ENCODE measurements around the gene BCL2.
A peak's percentile ranks its signal among the peaks of the same experiment; 100 is the strongest.
"Not testable (repeated sequence)": the region's sequence is repeated elsewhere in the genome, so short reads cannot be mapped to it uniquely, and the experiment has no call there.

Gene BCL2

DNA sequence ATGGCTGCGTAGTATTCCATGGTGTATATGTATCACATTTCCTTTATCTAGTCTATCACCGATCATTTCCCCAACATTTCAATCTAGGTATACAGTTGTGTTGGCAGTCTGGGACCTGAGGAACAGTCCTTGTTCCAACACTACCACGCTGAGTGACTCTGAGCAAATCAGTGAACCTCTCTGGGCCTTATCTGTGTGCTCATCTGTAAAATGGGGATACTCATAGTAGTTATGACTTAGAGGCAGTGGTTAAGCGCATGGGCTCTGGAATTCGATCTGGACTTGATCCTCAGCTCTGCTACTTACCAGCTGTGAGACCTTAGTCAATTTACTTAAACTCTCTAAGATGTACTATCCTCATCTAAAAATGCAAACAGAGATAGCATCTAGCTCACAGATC lies 85.1 kb downstream of the BCL2 start:
- no peak for DNase-seq (ENCODE audit: low spot score)

DNA sequence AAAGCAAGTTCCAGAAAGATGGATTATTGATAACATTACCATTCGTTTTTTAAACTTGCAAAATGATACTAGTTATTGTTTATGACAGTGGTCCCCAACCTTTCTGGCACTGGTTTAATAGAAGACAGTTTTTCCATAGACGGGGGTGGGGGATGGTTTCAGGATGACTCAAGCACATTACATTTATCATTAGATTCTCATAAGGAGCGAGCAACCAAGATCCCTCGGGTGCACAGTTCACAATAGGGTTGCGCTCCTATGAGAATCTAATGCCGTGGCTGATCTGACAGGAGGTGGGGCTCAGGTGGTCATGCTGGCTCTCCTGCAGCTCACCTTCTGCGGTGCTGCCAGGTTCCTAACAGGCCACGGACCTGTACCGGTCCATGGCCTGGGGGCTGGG lies 86.2 kb downstream of the BCL2 start:
- no peak for DNase-seq (ENCODE audit: low spot score)

DNA sequence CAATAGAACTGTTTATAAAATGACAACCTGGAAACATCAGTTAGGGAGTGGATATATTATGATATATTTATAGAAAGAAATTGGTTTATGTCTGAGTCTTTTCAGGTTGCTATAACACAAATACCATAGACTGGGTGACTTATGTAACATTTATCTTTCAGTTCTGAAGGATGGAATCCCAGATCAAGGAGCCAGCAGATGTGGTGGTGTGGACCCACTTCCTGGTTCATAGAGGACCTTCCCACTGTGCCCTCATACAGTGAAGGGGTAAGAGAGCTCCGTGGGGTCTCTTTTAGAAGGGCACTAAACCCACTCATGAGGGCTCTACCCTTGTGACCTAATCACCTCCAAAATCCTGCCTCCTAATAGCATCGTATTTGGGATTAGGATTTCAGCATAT lies 86.7 kb downstream of the BCL2 start:
- DNase-seq (ENCODE audit: low spot score), result no peak

DNA sequence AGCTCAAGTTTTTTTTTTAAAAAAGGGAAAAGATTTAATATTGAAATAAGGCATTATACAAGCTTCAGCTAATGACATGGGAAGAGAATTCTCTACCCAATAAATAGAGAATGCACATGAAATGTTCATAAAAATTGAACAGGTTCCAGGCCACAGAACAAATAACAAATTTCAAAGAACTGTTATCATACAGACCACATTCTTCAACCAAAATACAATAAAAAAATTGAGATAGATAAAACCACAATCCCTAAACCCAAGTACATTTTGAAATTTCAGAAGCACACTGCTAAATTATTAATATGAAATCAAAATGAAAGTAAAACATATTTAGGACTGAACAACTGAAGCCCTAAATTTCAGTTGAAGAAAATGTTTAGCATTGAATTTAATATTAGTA lies 89.6 kb downstream of the BCL2 start:
- DNase-seq (ENCODE audit: low spot score), result no peak

DNA sequence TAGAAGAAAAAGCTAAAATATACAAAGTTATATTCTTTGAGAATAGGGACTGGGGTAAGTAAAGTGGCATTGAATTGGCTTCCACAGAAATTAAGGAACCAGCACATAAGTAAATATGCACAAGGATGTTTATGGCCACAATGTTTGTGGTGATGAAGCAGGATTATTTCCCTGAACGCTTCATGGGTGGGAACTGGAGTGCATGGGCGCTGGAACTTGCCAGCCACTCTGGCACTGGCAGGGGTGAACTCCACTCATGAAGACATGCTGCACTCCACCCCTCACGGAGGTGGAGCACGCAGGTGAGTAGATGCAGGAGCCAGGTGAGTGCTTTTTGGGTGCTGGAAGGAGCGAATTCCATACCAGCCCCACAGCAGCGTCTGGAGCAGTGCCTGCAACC lies 94.1 kb downstream of the BCL2 start:
- no peak for DNase-seq (ENCODE audit: low spot score)

DNA sequence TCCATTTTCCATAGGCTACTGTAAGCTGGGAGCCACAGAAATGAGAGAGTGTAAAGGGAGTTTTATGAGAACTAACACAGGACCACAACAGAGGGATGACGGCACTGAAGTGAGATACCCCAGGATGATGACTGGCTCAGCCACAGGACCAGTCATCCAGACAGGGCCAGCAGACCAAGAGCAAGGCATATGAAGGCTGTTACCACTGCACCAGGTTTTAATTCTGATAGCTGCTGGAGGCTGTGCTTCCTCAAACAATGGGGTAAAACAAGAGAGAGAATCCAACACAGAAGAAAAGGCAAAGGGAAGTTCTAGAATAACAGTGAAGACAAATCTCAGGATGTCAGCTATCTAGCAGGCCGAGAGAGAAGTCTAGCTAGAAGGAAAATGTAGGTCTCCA lies 94.9 kb downstream of the BCL2 start:
- DNase-seq (ENCODE audit: low spot score), result no peak

DNA sequence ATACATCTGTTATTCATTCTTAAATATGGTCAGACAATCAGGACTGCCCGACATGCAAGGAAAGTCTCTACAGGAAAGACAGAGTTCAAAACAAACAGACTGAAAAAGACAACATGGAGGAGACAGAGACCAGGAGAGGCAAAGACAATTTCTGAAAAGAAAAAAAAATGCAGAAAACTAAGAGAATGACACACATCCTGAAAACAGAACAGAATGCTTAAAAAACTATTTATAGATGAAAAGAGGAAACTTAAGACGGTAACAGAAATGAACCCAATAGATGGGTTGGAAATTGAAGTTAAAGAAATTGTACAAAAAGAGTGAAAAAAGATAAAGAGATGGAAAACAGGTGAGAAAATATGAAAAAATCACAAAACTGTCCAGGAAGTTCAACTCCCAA lies 95.7 kb downstream of the BCL2 start:
- no peak for DNase-seq (ENCODE audit: low spot score)

DNA sequence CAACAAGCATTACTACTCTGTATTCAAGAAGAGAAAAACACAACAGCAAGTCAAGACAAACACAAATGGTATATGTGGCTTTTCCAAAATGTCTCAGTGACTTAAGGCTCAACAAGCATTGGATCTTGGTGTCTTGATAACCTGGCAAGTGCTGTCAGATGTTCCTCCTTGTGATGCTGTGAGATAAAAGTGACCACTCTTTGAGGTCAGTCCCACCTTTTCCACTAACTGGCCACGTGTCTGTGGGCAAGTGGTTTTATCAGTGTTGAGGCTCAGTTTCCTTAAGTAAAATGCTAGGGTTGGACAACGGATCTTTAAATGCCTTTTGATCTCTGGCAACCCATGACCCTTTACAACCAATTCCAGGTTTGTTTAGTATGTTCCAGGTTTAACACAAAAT lies 98.7 kb downstream of the BCL2 start:
- no peak for DNase-seq (ENCODE audit: low spot score)

DNA sequence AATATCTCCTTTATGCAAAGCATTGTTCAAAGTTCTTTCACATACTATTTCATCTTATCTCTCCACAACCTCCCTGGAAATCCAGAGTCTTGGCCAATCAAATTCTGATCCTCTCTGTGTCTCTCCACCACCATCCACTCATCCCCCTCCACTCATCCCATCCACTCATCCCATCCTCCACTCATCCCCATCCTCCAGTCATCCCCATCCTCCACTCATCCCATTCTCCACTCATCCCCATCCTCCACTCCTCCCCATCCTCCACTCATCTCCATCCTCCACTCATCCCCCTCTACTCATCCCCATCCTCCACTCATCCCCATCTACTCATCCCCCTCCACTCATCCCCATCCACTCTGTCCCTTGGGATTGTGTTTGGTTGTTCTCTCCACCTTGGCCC lies 101.1 kb downstream of the BCL2 start:
- DNase-seq (ENCODE audit: low spot score), result no peak

DNA sequence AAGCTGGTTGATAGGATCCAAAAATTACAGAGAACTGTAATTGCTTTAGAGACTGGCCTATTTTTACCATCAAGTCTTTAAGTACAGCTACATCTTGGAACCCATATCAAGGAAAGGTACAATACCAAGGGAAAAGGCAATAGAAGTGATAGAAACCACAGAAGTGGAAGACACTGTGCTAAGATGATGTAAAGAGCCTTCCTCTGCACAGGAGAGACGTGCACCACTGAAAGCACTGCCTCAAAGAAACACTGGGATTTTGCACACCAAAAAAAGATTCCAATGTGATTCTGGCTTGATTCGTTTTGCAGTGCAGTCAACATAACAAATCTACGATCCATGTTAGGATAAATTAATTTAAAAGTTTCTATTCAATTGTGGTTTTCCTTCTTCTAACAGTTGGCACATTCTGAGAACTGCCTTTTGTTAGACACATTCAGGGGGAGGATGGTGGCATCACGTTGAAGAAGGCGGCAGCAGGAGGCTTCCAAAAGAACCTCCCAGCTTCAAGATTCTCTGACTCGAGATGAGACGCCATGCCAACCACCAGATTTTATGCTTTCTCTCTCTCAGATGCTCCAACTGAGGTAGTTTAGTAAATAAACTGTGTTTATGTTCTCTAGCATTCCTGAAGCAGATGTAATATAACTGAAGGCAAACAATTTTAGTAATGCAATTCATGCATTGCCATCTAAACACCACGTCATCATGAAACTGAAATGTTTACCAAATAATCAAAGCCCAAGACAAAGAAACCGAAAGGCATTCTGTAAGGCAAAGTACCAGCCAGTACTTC lies 102.9 kb downstream of the BCL2 start:
- DNase-seq (ENCODE audit: low spot score), result peak; percentile 18

DNA sequence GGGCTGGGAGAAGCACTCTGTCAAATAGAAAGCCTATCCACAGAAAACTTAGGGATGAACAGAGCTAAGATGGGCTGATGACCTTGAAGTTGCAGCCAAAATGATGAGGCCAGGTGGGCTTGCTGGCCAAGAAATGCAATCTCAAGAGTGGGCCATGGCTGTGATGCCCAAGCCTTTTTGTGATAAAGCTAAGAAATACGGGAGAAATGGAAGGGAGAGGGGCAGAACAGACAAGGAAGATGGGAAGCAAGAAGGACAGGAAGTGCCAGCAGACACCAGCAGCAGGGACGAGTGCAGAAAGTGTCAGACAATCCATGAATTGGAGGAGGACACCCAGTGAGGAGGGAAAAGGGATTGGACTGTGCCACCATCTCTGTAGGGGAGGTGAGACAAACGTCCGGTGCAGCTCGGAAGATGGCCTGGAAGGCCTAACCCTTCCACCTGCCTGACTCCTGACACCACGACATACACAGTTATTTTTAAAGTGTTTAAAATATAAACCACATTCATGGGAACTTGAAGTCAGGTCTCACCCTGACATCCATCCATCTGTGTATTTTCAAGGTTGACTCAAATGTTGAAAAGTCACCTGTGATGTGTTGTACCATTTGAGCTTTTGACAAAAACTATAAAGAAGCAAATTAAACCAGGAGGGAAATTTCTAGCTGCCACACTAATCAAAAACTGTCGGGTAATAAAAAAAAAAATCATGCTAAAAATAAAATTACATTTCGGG lies 105.5 kb downstream of the BCL2 start:
- DNase-seq (ENCODE audit: low spot score), result no peak

DNA sequence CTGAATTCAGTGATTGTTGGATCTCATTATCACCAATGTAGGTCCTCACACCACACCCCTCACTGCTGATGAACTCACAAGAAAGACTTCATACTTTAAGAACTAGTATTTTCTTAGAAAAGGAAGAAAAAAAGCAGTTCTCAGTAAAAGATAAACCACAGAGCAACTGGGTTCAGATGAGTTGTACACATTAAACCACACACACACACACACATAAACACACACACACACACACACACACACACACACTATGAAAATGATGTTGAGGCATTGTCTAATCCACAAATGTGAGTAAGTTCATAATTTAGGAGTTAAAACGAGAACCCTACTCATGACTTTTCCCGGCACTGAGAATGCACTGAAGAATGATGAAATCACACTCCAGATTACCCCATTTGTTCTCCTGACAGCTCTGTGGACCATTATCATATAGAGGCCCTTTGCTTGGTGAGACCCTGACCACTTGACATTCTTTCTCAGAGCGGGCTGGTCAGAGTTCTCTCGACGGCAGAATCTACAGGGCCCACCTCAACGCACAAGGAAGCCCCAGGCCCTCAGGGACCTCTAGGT lies 106.2 kb downstream of the BCL2 start:
- no peak for DNase-seq (ENCODE audit: low spot score)

DNA sequence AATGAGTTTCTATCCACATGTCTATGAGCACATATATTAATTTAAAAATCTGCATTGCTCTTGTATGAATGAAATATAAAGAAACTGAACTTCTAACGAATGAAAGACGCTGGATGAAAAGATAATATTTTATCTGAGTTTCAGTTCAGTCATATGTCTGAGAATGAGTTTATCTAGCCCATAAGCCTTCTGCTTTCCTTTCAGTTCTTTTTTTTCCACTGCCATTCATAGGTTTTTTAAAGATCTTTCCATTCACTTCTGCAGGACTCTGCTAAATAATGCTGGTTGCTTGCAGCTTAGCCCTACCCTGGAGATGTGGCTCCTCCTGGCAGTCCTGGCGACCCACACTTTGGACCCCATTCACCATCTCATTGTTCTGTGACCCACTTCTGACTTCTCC lies 109.0 kb downstream of the BCL2 start:
- no peak for DNase-seq (ENCODE audit: low spot score)

DNA sequence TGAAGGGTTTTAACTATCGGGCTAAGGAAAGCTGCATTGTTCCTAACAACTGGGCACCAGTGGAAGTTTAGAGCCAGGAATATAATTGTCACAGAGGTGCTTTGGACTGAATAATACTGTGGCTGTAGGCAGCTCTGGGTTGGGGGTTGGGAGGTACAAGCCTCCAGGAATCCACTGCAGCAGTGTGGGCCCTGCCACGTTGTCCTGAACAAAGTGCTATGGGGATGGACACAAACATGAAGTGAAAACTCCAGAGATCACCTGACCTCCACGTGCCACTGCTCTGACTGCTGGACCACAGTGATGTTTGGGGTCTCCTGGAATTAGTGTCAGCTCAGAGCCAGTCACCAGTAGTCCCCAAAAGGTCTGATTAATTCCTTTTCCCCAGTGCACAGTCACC lies 110.9 kb downstream of the BCL2 start:
- no peak for DNase-seq (ENCODE audit: low spot score)

DNA sequence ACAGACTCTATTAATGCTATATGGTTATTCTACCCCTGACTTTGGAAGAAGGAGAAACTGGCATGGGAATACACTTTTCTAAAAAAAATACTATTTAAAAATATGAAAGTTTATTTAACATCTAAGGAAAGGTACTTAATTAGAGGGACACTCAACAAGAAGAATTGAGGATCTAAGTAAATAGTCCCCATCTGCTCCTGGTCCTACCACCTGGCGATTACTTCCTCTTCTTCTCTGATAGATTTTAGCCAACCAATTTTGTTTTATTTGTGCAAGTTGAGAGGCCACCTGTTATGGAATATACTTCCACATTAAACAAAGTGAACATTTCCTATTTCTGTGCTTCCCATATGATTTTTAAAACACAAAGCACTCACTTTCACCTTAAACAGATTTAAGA lies 111.7 kb downstream of the BCL2 start:
- DNase-seq (ENCODE audit: low spot score), result no peak

DNA sequence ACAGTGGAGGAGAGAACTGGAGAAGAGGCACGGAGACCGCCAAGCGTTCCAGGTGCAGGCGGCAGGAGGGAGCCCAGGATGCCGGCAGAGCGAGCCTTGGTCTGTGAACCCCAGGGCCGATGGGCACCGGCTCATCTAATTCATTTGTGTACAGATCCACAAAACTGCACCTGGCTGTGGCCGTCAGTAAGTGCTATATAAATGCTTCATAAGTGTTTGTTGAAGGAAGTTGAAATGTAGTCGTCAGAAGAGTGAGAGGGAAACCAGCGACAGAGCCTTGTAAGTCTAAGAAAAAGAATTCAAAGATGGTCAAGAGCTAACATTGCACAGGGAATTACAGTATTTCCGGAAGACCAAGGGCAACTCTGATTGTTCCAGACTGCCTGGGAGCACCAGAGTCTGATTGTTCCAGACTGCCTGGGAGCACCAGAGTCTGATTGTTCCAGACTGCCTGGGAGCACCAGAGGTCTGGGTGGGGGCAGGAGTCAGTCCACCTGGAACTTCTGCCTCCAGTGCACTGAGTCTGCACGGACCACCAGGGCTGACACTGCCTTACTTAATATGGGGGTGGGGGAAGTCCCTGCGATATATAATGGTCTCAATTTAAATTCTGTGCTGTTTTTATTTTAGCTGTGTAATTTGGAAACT lies 112.3 kb downstream of the BCL2 start:
- DNase-seq (ENCODE audit: low spot score), result no peak

DNA sequence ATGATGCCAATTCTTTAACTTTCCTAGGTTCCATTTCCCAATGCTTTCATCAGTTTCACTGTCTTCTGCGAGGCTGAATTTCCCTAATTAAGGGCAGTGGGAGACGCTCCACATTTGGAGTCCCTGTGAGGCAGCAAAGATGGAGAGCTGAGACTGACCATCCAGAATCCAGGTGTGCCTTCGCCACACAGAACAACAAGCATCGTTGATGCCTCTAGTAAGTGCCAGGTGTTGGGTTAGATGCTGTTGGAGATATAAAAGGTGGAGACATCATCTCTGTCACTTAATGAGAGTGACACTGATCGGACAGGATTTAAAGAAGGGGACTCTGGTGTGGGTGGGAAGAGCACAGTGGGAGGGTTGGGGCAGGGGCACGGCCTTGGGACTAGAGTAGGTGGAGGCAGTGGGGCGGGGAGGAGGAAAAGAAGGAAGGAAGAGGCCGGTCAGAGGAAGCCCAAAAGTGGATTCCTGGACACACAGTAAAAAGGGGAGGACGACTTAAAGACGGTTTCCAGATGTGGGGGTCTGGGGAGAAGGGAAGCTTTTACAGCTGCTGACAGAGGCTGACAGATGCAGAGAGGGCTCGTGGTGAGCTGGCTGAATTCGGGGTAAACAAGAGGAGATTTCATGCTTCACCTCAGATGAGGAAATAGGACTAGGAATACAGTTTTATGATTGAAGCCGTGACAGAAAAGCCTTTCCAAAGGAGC lies 113.0 kb downstream of the BCL2 start:
- no peak for DNase-seq (ENCODE audit: low spot score)

DNA sequence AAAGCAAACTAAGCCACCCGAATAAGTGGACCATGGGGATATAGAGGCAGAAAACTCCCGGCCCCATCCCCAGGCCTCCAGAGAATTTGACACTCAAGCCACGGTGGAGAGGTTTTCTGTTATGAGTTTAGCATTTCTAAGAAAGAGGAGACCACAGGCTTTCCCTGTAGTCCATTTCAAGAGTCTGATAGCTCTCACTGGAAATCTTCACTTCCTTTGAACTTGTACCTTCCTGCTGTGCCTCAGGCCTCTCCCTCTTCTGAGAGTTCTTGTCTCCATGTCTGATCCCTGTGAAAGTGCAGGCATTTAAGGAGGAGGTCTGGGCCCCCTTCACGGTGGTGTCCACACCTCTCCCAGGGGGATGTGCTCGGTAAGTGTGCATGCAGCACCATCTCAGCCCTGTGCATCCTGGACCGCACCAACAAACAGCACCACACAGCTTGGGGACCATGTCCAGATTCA lies 113.7 kb downstream of the BCL2 start:
- no peak for DNase-seq (ENCODE audit: low spot score)

DNA sequence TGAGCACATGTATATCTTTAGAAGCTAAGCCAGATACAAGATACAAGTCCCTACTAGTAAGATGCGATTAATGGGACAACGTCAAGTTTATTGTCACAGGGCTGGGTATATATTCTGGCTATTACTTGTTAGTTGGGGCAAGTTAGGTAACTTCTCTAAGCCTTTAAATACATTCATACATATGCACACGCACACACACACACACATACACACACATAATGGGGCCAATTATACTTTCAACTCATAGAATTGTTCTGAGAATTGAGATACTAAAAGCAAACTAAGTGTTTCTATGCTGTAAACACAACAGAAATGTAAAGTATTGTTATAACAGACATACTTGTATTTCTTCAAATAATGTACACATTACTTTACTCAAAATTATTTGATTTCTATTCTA lies 116.1 kb downstream of the BCL2 start:
- DNase-seq (ENCODE audit: low spot score), result no peak

DNA sequence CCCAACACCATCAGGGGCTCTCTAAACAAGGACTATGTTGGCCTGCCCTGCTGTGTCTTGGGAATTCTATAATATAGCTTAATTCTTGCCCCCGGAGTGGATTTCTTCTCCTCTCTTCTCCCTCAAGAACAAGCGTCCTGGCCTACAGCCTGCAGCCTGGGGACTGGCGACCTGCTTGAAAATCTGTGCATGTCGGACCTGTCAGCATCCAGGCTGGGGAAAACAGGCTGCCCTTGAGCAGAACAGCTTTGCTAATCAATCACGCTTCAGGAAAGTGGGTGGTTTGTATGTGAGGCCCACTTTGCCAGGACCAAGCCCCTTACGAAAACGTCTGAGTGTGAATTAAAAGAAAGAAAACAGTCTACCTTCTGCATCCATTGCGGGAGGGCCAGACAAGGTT lies 116.7 kb downstream of the BCL2 start:
- DNase-seq (ENCODE audit: low spot score), result no peak

DNA sequence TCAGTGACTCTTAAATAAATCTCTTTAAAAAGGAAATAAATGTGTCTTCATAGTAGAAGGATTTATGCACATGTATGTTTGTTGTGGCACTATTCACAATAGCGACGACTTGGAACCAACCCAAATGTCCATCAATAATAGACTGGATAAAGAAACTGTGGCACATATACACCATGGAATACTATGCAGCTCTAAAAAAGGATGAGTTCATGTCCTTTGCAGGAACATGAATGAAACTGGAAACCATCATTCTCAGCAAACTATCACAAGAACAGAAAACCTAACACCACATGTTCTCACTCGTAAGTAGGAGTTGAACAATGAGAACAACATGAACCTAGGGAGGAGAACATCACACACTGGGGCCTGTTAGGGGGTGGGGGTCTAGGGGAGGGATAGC lies 118.1 kb downstream of the BCL2 start:
- not testable (repeated sequence) for DNase-seq (ENCODE audit: low spot score)

DNA sequence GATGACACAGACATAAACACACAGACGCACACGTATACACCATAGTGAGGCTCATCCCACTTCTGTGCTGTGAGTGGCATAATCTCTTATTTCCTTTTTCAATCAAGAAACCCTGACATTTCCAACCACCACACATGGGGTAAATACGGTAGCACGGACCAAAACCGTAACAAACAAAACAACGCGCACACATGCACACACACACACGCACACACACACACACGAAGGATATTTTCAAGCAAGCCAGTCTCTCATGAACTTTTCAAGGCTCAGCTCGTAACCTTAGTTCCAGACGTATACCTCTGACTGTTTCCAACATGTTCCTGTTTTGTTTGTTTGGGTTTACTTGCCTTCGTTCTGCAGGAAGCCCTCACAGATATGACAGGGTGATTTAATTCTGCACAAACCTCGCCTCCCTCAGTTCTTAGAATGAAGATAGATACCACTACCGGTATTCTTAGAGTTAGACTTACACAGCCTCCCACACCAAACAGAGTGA lies 119.8 kb downstream of the BCL2 start:
- DNase-seq (ENCODE audit: low spot score), result no peak
